ENCODE data around the gene UAP1.

UAP1 gene

GRCh38 chr1:162625679-162626078 is 64.2 kb downstream of the UAP1 start:
- no peaks in the 10 kb centered on the region for H3K79me2 ChIP-seq (ENCODE audit: control insufficient read depth, low read length)
- H4K20me1 ChIP-seq (ENCODE audit: control insufficient read depth, insufficient read depth, low read depth, low read length), result no peaks in the 10 kb centered on the region
- H3F3A ChIP-seq (ENCODE audit: control insufficient read depth, insufficient read depth), result no peaks in the 10 kb centered on the region
- H3K27me3 ChIP-seq (ENCODE audit: control insufficient read depth, low read length), result peaks cover 19% of the 10 kb centered on the region
- no peaks in the 10 kb centered on the region for H3K4me1 ChIP-seq (ENCODE audit: control insufficient read depth, low read length)
- TF ChIP-seq EZH2phosphoT487 (IDR thresholded peaks at IDR 0.05; ENCODE audit: borderline replicate concordance, low read length), result no peak
- no peak for TF ChIP-seq CTCF (IDR thresholded peaks at IDR 0.05; ENCODE audit: low read depth, low read length, poor library complexity, severe bottlenecking)
- no peak overlapping the region for H3K4me3 ChIP-seq (ENCODE audit: low read length)
- H3K9me3 ChIP-seq (ENCODE audit: control insufficient read depth, insufficient read depth, low read length), result no peaks in the 10 kb centered on the region
- H3K4me2 ChIP-seq (ENCODE audit: low read length), result no peak overlapping the region
- H3K27ac ChIP-seq (ENCODE audit: low read depth, low read length), result no peak overlapping the region
- no peaks in the 10 kb centered on the region for H3K9me2 ChIP-seq (replicated peaks; ENCODE audit: control insufficient read depth, low read length)
- no peaks in the 10 kb centered on the region for H3K36me3 ChIP-seq (ENCODE audit: control insufficient read depth, low read length)

DNA sequence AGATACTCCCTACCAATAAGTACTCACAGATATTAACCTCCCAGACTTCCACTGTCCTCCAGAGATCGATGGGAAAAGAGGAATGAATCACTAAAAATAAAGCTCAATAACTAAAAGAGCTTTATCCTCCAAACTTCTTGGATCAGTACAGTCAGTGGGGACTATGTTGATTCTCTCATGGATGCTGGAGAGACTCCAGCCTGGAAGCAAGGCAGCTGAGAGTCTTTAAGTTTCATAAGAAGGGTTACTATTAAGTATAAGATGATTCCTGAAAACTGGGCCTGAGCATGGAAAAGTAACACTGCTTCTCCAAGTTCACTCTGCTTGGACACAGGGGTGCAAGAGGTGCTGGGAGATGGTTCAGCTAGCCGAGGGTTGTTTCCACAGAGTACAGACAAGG is 64.6 kb downstream of the UAP1 start:
- Histone ChIP-seq H3K4me1 (ENCODE audit: control insufficient read depth, low read length) (no peaks in the 10 kb centered on the region), H3K4me2 (ENCODE audit: low read length) (no peak overlapping the region), H3K9me2 (replicated peaks; ENCODE audit: control insufficient read depth, low read length) (no peaks in the 10 kb centered on the region), H3K27ac (ENCODE audit: low read depth, low read length) (no peak overlapping the region), H3K36me3 (ENCODE audit: control insufficient read depth, low read length) (no peaks in the 10 kb centered on the region), H3K27me3 (ENCODE audit: control insufficient read depth, low read length) (peaks cover 20% of the 10 kb centered on the region), H3K4me3 (ENCODE audit: low read length) (no peak overlapping the region), H3K79me2 (ENCODE audit: control insufficient read depth, low read length) (no peaks in the 10 kb centered on the region), H4K20me1 (ENCODE audit: control insufficient read depth, insufficient read depth, low read depth, low read length) (no peaks in the 10 kb centered on the region), H3K9me3 (ENCODE audit: control insufficient read depth, insufficient read depth, low read length) (no peaks in the 10 kb centered on the region), H3F3A (ENCODE audit: control insufficient read depth, insufficient read depth) (no peaks in the 10 kb centered on the region)
- no peak for TF ChIP-seq CTCF (IDR thresholded peaks at IDR 0.05; ENCODE audit: low read depth, low read length, poor library complexity, severe bottlenecking)
- TF ChIP-seq EZH2phosphoT487 (IDR thresholded peaks at IDR 0.05; ENCODE audit: borderline replicate concordance, low read length), result no peak

DNA sequence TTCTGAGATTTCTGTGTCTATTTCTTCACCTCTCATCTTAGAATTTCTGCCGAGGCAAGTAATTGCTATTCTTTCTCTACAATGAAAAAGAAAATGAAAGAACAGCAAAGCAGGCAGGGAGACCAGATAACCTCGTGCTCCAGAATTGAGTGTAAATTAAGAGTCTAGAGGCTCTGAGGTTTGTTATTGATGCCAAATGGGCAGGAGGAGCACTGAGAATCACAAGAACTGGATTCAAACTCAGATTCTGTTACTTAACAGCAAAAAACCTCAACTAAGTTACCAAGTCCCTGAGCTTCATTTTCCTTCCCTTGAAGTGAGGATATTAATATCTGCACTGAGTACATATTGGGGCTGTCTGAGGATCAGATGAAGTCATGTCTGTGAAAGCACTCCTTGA is 65.2 kb downstream of the UAP1 start:
- Histone ChIP-seq H3K4me1 (ENCODE audit: control insufficient read depth, low read length) (no peaks in the 10 kb centered on the region), H3K9me3 (ENCODE audit: control insufficient read depth, insufficient read depth, low read length) (no peaks in the 10 kb centered on the region), H3K9me2 (replicated peaks; ENCODE audit: control insufficient read depth, low read length) (no peaks in the 10 kb centered on the region), H3K79me2 (ENCODE audit: control insufficient read depth, low read length) (no peaks in the 10 kb centered on the region), H4K20me1 (ENCODE audit: control insufficient read depth, insufficient read depth, low read depth, low read length) (no peaks in the 10 kb centered on the region), H3K4me2 (ENCODE audit: low read length) (no peak overlapping the region), H3K4me3 (ENCODE audit: low read length) (no peak overlapping the region), H3K27ac (ENCODE audit: low read depth, low read length) (no peak overlapping the region), H3K36me3 (ENCODE audit: control insufficient read depth, low read length) (no peaks in the 10 kb centered on the region), H3K27me3 (ENCODE audit: control insufficient read depth, low read length) (peaks cover 26% of the 10 kb centered on the region), H3F3A (ENCODE audit: control insufficient read depth, insufficient read depth) (no peaks in the 10 kb centered on the region)
- no peak for TF ChIP-seq CTCF (IDR thresholded peaks at IDR 0.05; ENCODE audit: low read depth, low read length, poor library complexity, severe bottlenecking)
- no peak for TF ChIP-seq EZH2phosphoT487 (IDR thresholded peaks at IDR 0.05; ENCODE audit: borderline replicate concordance, low read length)
